HL-60 (cell line): ENCODE measurements around the gene SPNS2.
A peak's percentile ranks its signal among the peaks of the same experiment; 100 is the strongest.

ENCODE experiments used
- DNase-seq, 2 experiments: peaks; one replicate each; pipeline ENCODE4 v3.0.0-alpha.2; 2010 to 2020; ENCODE audit warnings: low read depth in 1 of 2, low spot score in 1 of 2
- H3K27ac ChIP-seq: fragments of 250-450 bp; sonication (Bioruptor Pico); replicated peaks from 2 replicates; pipeline ENCODE4 v1.5.1; 2020; ENCODE audit warnings: mild to moderate bottlenecking, moderate library complexity
- H3K27me3 ChIP-seq: fragments of 250-450 bp; sonication (Bioruptor Pico); 2 replicates; pipeline ENCODE4 v1.5.1; 2021; ENCODE audit warnings: mild to moderate bottlenecking, moderate library complexity; ENCODE audit not compliant: insufficient read depth, poor library complexity, severe bottlenecking
- H3K4me3 ChIP-seq: replicated peaks from 2 replicates; pipeline ENCODE4 v1.5.1; 2011; ENCODE audit warnings: mild to moderate bottlenecking, control low read depth, low read length; ENCODE audit not compliant: insufficient read depth
- GABPA ChIP-seq: IDR thresholded peaks from 2 replicates; pipeline ENCODE4 v1.6.1; 2012; ENCODE audit warnings: low read depth
- POLR2AphosphoS5 ChIP-seq: IDR thresholded peaks from 2 replicates; pipeline ENCODE4 v1.6.1; 2012; ENCODE audit warnings: low read depth
- REST ChIP-seq: IDR thresholded peaks from 2 replicates; pipeline ENCODE4 v1.6.1; 2012; ENCODE audit warnings: low read depth; ENCODE audit not compliant: insufficient replicate concordance
- SPI1 ChIP-seq: IDR thresholded peaks from 2 replicates; pipeline ENCODE4 v1.6.1; 2012; ENCODE audit warnings: low read depth, mild to moderate bottlenecking, borderline replicate concordance
- TF ChIP-seq, protein P1 (sequence below): IDR thresholded peaks from one replicate; pipeline ENCODE4 v1.5.1; 2011; ENCODE audit warnings: low read length, control low read depth, inconsistent platforms; ENCODE audit not compliant: insufficient read depth

The SPNS2 gene

DNA sequence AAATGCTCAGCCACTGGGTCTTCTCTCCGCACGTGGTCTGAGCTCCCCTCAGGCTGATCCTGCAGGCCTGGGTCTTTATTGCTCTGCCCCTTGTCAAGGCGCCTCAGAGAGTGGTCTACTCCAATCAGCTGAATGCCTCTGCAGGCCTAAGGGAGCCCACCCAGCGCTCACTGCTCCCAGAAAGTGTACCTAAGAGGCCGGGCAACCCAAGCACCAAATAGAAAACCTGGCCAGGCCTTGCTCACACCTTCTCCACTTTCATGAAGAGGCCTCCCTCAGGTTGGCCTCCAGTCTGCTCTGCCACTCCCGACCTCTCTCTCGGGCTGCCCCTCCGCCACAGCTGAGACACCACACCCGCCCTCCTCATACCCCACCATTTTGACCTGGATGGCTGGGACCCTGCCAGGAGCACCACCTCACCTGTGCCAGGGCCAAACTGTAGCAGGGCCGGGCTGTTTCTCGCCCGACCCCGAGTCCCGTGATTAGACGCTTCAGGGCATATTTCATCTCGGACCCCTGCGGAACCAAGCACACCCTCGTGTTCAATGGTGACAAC, 55.8 kb downstream of the SPNS2 start:
- H3K27ac ChIP-seq, result peak overlapping the region; percentile 89
- no peak for DNase-seq
- peak overlapping the region; percentile 89 for H3K4me3 ChIP-seq
- TF ChIP-seq GABPA (no peak), POLR2AphosphoS5 (no peak), SPI1 (no peak), REST (no peak)
- TF ChIP-seq, protein P1, sequence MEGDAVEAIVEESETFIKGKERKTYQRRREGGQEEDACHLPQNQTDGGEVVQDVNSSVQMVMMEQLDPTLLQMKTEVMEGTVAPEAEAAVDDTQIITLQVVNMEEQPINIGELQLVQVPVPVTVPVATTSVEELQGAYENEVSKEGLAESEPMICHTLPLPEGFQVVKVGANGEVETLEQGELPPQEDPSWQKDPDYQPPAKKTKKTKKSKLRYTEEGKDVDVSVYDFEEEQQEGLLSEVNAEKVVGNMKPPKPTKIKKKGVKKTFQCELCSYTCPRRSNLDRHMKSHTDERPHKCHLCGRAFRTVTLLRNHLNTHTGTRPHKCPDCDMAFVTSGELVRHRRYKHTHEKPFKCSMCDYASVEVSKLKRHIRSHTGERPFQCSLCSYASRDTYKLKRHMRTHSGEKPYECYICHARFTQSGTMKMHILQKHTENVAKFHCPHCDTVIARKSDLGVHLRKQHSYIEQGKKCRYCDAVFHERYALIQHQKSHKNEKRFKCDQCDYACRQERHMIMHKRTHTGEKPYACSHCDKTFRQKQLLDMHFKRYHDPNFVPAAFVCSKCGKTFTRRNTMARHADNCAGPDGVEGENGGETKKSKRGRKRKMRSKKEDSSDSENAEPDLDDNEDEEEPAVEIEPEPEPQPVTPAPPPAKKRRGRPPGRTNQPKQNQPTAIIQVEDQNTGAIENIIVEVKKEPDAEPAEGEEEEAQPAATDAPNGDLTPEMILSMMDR, result no peak
- H3K27me3 ChIP-seq, result no peaks in the 10 kb centered on the region

DNA sequence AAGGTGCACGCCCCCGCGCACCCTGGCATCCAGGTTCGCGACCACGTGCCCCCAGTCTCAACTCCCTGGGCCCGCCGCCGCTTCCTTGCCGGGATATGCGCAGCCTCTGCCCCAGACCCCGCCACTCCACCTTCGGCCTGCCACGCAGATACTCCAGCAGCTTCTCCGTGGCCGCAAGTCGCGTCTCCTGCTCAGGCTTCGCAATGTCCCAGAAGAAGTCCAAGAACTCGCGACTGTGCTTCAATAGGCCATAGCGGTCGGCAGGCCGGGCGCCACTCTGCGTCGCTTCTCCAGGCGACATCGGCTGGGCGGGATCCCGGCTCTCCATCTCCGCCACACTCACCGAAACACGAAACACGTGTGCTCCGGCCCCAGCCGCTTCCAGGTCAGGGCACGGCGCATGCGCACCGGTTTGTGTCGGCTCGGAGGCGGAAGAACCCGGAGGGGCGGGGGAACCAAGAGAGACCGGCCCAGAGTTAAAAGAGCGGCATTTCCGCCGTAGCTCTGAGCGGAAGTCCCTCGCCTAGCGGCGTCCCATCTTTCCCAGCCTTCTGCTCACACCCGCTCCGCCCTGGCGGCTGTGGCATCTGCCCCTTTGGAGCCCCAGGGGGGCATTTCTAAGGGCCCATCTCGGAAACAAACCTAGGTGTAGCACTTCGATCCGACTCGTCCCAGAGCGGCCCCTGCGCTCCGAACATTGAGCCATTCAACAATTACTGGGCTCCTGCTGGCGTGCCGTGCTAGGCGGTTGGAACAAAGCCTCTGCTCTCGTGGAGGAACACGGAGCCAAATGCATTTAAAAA, 56.5 kb downstream of the SPNS2 start, which contains the start of gene MYBBP1A:
MYBBP1A (minus strand) TSS at position 388 of the 803 bp plus-strand sequence; CDS start at position 328, 60 bp downstream.
- TF ChIP-seq, protein P1, result no peak
- TF ChIP-seq REST, result no peak
- peak; percentile 79 for TF ChIP-seq GABPA
- peak; percentile 64; the same call in 1 of the 2 replicates for TF ChIP-seq POLR2AphosphoS5
- TF ChIP-seq SPI1, result peak; percentile 70; the same call in 1 of the 2 replicates
- Histone ChIP-seq H3K27ac (peak within 1 kb of the TSS; percentile 89), H3K4me3 (peak within 1 kb of the TSS; percentile 89)

DNA sequence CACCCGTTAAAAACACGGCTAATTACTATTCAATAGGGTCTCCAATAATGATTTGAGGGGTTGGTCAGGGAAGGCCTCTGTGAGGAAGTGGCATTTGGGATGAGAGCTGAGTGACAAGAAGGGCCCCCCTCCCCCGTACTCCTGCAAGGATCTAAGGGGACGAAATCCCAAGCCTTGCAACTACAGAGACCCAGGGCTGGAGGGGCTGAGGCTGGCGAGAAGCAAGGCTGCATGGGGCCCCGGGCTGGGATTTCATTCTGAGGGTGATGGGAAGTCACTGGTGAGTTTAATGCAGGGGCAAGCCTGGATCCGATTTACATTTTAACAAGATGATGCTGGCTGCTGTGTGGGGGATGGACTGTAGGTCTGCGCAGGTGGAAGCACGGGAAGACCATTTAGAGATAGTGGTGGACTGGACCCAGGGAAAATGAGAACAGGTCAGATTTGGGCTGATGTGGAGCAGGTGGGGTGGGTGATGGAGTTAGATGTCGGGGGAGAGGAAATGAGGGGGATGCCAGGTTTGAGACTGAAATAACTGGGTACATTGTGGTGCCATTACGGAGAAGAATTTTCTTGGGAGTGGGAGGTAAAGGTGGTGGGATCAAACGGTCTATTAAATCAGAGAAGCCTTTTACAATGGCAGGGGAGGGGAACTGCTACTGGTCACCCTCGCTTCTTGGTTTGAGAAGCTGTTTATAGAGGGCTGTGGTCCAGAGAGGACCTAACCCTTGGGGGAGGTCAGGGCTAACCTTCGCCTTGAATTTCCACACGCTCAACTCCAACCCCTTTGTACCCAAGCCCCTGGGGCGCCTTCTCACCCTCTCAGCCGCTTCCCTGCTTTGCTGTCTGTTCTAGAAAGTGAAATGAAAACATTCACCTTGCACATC, 57.4 kb downstream of the SPNS2 start:
- Histone ChIP-seq H3K27ac (peak overlapping the region; percentile 89), H3K4me3 (peak overlapping the region; percentile 89), H3K27me3 (no peaks in the 10 kb centered on the region)
- no peak for DNase-seq
- TF ChIP-seq POLR2AphosphoS5 (no peak), SPI1 (no peak; the same call in 1 of the 2 replicates), GABPA (no peak), REST (no peak)
- TF ChIP-seq, protein P1, result no peak

More for the DNA sequence above, 56.5 kb downstream of the SPNS2 start, which contains the start of gene MYBBP1A:
- no peaks in the 10 kb centered on the region for H3K27me3 ChIP-seq
- peak; percentile 83 to 92 for DNase-seq
